Liver (tissue), 3 donors: ENCODE measurements around the gene TNS3.

Experiments
- EGR1 ChIP-seq, 2 donors: IDR thresholded peaks; 2 replicates each; pipeline ENCODE4 v1.6.1; 2016 to 2018; ENCODE audit warnings: antibody characterized with exemption in 2 of 2, low read depth in 2 of 2
- JUND ChIP-seq, 2 donors: IDR thresholded peaks; 2 replicates each; pipeline ENCODE4 v1.6.1; 2016; ENCODE audit warnings: antibody characterized with exemption in 2 of 2
- RAD21 ChIP-seq, 2 donors: IDR thresholded peaks; 2 replicates each; pipeline ENCODE4 v1.6.1; 2016; ENCODE audit warnings: antibody characterized with exemption in 2 of 2, mild to moderate bottlenecking in 2 of 2
- SP1 ChIP-seq: IDR thresholded peaks from 2 replicates; pipeline ENCODE4 v1.6.1; 2018; ENCODE audit warnings: antibody characterized with exemption, mild to moderate bottlenecking
- TAF1 ChIP-seq: conservative IDR thresholded peaks from 2 replicates; pipeline ENCODE4 v1.6.1; 2016; ENCODE audit warnings: antibody characterized with exemption, mild to moderate bottlenecking
- YY1 ChIP-seq: IDR thresholded peaks from 2 replicates; pipeline ENCODE4 v1.6.1; 2016; ENCODE audit warnings: antibody characterized with exemption, mild to moderate bottlenecking
- TF ChIP-seq, protein P1 (sequence below): fragments of 150-350 bp; IDR thresholded peaks from 2 replicates; pipeline ENCODE4 v1.5.1; 2017; ENCODE audit warnings: improper control_type of control experiment, low read depth, low read length; ENCODE audit not compliant: missing input control
- TF ChIP-seq, protein P2 (sequence below): IDR thresholded peaks from 2 replicates; pipeline ENCODE4 v1.6.1; 2016; ENCODE audit warnings: antibody characterized with exemption
- TF ChIP-seq, protein P3 (sequence below): IDR thresholded peaks from 2 replicates; pipeline ENCODE4 v1.6.1; 2016; ENCODE audit warnings: antibody characterized with exemption, mild to moderate bottlenecking
- donor health status: healthy.
- donor health status: healthy.

DNA sequence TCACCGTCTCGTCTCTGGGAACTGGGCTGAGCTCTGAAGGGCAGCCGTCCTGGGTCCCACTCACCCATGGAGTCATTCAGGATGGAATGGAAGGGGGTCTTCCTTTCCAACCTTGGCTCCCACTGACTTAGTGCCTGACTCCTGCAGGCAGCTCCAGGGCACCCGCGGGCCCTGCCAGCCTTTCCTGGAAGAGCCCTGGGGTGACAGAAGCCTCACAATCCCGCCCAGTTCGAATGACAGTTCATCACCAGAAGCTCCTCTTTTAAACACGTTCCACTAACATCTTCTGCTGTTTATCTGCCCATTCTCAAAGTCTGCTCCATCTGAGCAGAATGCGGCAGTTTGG is 110.6 kb downstream of the TNS3 start:
- TF ChIP-seq, protein P1, sequence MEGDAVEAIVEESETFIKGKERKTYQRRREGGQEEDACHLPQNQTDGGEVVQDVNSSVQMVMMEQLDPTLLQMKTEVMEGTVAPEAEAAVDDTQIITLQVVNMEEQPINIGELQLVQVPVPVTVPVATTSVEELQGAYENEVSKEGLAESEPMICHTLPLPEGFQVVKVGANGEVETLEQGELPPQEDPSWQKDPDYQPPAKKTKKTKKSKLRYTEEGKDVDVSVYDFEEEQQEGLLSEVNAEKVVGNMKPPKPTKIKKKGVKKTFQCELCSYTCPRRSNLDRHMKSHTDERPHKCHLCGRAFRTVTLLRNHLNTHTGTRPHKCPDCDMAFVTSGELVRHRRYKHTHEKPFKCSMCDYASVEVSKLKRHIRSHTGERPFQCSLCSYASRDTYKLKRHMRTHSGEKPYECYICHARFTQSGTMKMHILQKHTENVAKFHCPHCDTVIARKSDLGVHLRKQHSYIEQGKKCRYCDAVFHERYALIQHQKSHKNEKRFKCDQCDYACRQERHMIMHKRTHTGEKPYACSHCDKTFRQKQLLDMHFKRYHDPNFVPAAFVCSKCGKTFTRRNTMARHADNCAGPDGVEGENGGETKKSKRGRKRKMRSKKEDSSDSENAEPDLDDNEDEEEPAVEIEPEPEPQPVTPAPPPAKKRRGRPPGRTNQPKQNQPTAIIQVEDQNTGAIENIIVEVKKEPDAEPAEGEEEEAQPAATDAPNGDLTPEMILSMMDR, result no peak
- TF ChIP-seq, protein P2, sequence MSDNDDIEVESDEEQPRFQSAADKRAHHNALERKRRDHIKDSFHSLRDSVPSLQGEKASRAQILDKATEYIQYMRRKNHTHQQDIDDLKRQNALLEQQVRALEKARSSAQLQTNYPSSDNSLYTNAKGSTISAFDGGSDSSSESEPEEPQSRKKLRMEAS, result no peak
- TF ChIP-seq, protein P3, sequence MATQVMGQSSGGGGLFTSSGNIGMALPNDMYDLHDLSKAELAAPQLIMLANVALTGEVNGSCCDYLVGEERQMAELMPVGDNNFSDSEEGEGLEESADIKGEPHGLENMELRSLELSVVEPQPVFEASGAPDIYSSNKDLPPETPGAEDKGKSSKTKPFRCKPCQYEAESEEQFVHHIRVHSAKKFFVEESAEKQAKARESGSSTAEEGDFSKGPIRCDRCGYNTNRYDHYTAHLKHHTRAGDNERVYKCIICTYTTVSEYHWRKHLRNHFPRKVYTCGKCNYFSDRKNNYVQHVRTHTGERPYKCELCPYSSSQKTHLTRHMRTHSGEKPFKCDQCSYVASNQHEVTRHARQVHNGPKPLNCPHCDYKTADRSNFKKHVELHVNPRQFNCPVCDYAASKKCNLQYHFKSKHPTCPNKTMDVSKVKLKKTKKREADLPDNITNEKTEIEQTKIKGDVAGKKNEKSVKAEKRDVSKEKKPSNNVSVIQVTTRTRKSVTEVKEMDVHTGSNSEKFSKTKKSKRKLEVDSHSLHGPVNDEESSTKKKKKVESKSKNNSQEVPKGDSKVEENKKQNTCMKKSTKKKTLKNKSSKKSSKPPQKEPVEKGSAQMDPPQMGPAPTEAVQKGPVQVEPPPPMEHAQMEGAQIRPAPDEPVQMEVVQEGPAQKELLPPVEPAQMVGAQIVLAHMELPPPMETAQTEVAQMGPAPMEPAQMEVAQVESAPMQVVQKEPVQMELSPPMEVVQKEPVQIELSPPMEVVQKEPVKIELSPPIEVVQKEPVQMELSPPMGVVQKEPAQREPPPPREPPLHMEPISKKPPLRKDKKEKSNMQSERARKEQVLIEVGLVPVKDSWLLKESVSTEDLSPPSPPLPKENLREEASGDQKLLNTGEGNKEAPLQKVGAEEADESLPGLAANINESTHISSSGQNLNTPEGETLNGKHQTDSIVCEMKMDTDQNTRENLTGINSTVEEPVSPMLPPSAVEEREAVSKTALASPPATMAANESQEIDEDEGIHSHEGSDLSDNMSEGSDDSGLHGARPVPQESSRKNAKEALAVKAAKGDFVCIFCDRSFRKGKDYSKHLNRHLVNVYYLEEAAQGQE, result no peak
- no peak for TF ChIP-seq EGR1 (IDR thresholded peaks at IDR 0.05; ENCODE audit: low read depth in 2 of 2)
- no peak for TF ChIP-seq RAD21 (IDR thresholded peaks at IDR 0.05)
- TF ChIP-seq JUND (IDR thresholded peaks at IDR 0.05), result no peak
- no peak for TF ChIP-seq YY1
- TF ChIP-seq TAF1, result no peak
- TF ChIP-seq SP1, result no peak
